Sigmoid colon (tissue), 4 donors: ENCODE measurements around the gene CCDC160.
"Not testable (repeated sequence)": the region's sequence is repeated elsewhere in the genome, so short reads cannot be mapped to it uniquely, and the experiment has no call there.

Experiments used
- POLR2A ChIP-seq, 2 donors: fragments of 450-650 bp; IDR thresholded peaks; one replicate each; pipeline ENCODE4 v1.6.1; 2016; ENCODE audit warnings: antibody characterized with exemption in 2 of 2, mild to moderate bottlenecking in 2 of 2, moderate library complexity in 2 of 2
- POLR2AphosphoS5 ChIP-seq, 4 donors: sonication (generic); formaldehyde crosslinking; IDR thresholded peaks; one replicate each; pipeline ENCODE4 v1.6.1; 2017; ENCODE audit warnings: antibody characterized with exemption in 4 of 4
- TF ChIP-seq, protein P1 (sequence below), 4 experiments: fragments of 450-650 bp in 3 of 4; fragments of 200-600 bp in 1 of 4; IDR thresholded peaks; one replicate each; pipeline ENCODE4 v1.5.1; 2016 to 2019; ENCODE audit warnings: antibody characterized with exemption in 4 of 4, mild to moderate bottlenecking in 3 of 4, moderate library complexity in 2 of 4

DNA sequence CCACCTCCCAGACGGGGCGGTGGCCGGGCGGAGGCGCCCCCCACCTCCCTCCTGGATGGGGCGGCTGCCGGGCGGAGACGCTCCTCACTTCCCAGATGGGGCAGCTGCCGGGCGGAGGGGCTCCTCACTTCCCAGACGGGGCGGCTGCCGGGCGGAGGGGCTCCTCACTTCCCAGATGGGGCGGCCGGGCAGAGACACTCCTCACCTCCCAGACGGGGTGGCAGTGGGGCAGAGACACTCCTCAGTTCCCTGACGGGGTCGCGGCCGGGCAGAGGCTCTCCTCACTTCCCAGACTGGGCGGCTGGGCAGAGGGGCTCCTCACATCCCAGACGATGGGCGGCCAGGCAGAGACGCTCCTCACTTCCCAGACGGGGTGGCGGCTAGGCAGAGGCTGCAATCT is 49.0 kb downstream of the CCDC160 start:
- TF ChIP-seq, protein P1, sequence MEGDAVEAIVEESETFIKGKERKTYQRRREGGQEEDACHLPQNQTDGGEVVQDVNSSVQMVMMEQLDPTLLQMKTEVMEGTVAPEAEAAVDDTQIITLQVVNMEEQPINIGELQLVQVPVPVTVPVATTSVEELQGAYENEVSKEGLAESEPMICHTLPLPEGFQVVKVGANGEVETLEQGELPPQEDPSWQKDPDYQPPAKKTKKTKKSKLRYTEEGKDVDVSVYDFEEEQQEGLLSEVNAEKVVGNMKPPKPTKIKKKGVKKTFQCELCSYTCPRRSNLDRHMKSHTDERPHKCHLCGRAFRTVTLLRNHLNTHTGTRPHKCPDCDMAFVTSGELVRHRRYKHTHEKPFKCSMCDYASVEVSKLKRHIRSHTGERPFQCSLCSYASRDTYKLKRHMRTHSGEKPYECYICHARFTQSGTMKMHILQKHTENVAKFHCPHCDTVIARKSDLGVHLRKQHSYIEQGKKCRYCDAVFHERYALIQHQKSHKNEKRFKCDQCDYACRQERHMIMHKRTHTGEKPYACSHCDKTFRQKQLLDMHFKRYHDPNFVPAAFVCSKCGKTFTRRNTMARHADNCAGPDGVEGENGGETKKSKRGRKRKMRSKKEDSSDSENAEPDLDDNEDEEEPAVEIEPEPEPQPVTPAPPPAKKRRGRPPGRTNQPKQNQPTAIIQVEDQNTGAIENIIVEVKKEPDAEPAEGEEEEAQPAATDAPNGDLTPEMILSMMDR (IDR thresholded peaks at IDR 0.05): not testable (repeated sequence)
- TF ChIP-seq POLR2AphosphoS5, POLR2A (IDR thresholded peaks at IDR 0.05): not testable (repeated sequence)
